GM21360 (cell line): ENCODE results near the gene EEF2KMT.
"Not testable (repeated sequence)": the region's sequence is repeated elsewhere in the genome, so short reads cannot be mapped to it uniquely, and the experiment has no call there.

Experiments used
- ATAC-seq: cut with Tn5 transposase; IDR thresholded peaks from one replicate; pipeline ENCODE4 v1.9.1; 2021; ENCODE audit warnings: mild to moderate bottlenecking, moderate library complexity; ENCODE audit not compliant: unreplicated experiment

Gene EEF2KMT

DNA sequence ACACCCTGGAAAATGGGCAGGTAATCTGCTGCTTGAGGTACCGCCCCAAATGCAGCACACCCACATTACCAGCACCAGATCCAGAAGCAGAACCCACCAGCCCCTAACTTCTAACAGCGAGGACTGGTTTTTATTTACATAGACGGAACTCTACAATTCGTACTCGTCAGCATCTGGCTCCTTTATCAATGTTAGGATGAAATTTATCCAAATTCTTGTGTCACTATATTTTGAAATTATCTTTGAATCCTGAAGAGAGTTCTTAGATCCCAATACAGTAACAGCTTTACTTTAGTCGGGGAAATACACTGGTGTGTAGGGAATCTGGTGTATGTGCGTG lies 26.3 kb downstream of the EEF2KMT start:
- ATAC-seq, result no peak

DNA sequence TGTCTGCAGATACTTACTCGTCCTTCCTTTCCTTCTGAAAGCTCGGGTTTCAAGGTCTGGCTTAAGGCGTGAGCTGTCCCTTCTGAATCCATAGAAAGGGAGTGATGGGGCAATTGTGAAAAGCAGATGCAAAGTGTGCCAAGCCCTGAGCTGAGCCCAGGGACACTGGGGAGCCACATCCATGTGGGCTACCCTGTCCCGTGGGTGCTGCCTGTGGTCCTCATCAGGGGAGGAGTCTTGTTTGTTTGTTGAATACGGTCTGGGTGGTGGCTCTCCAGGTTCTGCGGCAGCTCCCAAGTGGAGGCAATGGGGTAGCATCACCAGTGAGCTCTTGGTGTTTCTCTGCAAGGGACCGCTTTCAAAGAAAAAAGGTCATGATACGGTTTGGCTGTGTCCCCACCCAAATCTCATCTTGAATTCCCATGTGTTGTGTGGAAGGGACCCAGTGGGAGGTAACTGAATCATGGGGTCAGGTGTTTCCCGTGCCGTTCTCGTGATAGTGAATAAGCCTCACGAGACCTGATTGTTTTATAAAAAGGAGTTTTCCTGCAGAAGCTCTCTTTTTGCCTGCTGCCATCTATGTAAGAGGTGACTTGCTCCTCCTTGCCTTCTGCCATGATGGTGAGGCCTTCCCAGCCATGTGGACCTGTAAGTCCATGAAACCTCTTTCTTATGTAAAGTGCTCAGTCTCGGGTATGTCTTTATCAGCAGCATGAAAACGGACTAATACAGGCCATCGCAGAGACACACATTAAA lies 27.0 kb downstream of the EEF2KMT start:
- no peak for ATAC-seq

DNA sequence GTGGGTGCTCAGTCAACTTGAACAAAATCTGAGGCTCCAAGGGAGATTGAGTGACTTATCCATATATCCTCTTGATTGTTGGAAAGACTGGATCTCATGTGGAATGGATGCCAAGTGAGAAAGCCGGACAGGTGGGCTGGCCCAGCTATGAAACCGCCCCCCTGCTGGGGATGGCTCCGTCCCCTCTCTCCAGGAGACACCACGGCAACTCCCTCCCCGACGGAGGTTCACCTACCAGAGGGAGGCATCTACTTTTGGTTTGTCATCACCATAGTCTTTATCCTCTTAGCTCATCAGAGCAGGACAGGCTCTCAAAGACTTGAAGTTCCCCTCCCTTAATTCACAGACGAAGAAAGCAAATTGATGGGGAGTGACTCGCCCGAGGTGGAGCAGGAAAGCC lies 27.7 kb downstream of the EEF2KMT start:
- no peak for ATAC-seq

DNA sequence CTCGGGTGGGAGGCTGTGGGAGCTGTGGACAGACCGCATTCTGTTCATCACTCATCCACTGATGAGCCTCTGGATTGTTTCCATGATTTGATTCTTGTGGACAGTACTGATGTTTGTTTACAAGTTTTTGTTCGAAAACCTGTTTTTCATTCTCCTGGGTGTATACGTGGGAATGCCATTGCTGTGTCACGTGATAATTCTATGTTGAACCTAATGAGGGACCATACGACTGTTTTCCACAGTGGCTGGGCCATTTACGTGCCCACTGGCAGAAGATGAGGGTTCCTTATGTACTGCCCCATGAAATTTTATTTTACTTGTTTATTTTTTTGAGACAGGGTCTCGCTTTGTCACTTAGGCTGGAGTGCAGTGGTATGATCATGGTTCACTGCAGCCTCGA lies 28.5 kb downstream of the EEF2KMT start:
- ATAC-seq, result no peak

DNA sequence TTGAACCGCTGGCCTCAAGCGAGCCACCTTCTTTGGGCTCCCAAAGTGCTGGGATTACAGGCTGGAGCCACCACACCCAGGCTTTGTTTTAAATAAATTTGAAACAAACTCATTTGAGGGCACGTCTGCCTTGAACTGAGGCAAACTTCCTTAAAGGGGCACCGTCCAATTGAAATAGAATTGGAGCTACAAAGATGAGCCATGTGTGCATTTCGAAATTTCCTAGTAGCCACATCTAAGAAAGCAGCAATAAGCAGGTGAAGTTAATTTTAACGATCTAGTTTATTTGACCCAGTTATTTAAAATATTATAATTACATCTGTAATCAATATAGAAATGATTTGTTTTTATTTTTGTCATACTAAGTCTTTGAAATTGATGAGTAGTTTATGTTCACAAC lies 31.1 kb downstream of the EEF2KMT start:
- no peak for ATAC-seq

DNA sequence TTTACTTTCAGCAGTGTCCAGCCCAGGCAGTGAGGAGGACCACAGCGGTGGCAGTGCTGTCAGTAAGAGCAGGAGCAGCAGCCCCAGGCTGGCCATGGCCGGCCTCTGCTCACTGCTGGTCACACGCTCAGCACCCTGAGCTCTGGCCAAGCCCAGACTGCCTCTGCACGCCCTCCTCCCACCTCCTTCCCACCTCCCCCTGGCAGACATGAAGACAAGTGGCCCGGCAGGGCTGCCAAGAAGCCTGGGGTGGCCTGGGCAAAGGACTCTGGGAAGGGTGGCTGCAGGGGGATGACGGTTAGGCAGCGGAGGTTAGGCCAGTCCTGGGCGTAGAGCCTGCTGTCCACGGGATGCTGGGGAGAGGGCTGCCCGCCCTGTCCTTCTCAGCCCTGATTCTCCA lies 31.8 kb downstream of the EEF2KMT start, which contains the start of gene C16orf89:
C16orf89 (minus strand) TSS at position 144 of the 400 bp plus-strand sequence; CDS start at position 96, 48 bp downstream.
- ATAC-seq, result no peak

DNA sequence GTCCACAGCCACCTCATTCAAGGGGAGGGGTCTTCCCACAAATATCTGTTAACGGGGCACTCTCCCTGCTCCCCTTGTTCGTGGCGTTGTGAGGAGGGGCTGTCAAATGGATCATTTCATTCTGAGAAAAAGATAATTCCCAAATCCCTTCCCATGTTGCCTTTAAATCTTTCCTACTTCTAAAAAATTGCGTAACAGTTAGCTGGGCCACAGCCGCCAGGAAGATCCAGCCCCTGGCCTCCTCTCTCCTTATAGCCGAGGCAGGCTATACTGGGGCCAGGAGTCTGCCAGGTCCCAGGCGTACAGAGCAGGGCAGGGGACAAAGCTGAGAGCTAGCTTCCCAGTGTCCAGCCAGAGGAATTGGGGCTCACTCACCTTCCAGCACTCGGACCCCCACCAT lies 32.3 kb downstream of the EEF2KMT start:
- no peak for ATAC-seq

DNA sequence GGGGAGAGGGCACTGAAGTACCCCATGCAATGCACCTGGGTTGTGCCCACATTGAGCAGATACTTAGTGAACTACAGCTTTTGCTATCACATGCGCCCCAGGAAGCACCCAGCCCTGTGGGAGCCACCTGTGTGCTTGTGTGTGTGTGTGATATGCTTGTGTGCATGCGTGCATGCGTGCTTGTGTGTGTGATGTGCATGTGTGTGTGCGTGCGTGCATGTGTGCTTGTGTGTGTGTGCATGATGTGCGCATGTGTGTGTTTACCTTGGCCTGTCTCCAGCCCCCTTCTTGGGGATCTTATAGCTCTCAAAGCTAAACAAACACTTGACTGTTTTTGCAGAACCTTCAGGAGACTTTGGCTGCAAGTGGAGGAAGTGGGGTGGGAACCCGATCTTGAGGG lies 32.7 kb downstream of the EEF2KMT start:
- no peak for ATAC-seq

DNA sequence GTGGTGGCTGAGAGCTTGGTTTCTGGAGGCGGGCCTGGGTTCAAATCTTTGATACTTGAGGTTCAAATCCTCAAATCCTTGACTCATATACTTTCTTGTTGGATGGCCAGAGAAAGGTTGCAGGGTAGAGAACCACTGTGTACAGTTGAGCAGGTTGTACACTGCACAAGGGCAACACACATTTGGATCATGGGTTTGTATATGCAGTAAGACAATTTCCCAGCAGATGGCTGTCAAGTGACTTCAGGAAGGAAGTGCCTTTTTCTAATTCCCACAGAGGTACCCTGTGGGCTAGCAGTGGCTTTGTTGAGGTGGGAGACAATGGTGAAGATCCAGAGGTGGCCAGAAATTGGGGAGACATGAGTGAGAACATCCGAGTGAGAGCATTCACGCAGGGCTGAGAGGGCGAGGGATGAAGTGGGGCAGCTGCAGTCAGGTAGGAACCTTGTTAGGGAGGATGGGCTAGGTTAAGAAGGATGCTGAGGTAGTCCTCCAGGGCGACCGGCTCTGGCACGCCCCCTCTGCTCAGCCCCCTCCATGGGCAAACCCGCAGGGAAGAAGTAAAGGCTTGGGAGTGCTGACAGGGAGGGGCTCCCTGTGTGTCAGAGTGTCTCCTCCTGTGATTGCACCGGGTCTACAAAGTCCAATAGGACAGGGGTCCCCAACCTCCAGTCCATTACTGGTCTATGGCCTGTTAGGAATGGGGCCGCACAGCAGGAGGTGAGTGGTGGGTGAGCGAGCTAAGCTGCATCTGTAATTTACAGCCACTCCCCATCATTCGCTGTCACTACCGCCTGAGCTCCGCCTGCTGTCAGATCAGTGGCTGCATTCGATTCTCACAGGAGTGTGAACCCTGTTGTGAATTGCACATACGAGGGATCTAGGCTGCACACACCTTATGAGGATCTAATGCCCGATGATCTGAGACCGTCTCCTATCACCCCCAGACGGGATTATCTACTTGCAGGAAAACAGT lies 34.5 kb downstream of the EEF2KMT start:
- no peak for ATAC-seq

DNA sequence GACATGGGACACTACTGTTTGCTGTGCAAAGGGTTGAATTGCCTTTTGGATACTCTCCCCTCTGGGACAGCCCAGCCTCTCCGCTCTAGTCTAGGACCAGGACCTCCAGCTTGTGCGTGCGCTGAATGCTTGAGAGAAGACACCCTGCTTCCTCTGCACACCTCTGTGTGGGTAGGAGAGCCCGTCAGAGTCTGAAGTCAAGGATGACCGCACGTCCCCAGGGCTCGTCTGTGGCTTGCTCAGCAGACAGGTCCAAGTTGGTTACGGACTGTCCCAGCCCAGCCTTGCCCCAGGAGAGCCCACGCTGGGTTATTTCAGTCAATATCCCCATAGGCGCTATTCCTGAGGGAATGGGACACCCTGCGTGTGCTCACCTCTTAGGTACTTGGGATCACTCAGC lies 35.5 kb downstream of the EEF2KMT start:
- ATAC-seq, result peak; percentile 81

DNA sequence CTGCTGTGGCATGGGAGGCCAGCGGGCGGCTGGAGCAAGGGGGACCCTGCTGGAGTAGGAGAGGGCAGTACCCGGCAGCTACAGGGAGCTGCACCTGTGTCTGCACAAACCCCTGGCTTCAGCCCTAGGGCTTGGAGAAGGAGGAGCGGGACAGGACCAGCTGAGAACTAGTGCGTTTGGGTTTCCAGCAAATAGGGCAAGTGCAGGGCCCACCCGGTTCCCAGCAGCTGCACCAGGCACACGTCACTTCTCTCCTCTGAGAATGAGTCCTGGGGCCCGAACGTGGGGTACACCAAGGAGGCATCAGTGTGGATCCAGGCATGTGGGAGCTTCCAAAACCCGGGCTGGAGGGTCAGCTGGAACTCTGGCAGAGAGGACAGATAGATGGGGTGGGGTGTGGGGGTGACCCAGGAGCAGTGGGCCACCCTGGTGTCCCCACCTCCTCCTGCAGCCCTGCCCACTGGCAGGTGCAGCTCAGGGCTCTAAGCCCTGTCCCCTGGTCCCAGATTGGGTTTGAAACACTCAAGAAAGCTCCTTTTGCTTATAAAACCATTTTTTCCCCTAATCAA lies 37.4 kb downstream of the EEF2KMT start:
- ATAC-seq, result no peak

DNA sequence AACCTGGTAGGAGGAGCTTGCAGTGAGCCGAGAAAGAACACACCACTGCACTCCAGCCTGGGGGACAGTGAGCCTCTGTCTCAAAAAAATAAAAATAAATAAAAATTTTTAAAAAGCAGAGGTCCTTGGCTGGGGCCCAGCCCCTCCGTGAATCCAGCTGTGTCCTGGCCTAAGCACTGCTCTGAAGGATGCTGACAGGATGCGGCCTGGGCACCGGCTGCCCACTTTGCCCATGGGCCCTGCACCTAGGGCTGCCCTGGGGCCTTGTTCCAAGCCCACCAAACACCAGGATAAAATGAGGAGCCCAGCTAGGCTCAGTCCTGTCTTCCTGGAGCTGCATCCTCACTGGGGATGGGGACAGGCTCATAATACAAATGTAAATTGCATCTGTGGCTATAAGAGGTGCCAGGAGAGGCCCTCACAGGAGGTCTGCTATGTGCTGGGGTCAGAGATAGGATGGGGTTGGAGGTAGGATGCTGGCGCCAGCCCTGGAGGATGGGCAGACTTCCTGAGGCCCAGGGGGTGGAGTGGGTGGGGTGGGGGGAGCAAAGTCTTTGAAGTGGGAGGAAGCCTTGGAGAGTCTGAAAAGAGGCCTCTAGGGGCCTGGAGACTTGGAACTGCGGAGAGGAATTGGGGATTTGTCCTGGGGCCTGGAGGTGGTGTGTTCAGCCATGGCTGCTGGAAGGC lies 38.1 kb downstream of the EEF2KMT start:
- ATAC-seq, result no peak

DNA sequence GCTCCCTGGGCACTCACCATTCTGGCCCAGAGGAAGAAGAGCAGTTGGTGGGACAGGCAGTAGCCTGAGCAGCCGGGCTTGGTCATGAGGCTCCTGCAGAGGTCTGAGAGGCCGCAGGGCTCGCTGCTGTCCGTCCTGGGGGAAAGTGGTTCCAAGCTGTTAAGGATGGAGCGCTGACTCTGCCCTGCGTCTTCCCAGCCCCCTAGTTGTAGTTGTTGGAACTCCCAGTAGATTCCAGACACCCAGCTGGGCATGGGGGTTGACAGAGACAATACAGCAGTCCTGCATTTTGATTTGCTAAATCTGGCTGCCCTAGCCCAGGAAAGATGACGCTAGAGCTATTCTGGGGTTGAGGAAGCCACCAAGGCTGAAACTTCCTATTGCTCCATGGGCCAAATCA lies 39.1 kb downstream of the EEF2KMT start:
- ATAC-seq, result no peak

DNA sequence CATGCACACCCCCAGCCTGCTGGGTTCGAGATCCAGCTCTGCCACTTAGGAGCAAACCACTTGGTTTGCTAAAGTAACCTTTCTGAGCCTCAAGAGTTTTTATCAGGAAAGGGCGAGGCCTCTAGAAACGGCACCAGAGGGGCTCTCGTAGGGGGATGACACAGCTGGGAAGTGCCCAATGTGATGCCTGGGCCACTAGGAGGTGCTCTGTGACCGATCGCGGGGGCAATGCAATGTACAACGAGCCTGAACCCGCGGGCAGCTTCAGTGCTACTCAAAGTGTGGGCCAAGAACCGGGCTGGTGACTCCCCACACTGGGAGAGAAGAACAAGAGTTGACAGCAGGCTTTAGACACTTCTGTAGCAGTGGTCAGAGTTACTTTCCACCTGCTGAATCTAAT lies 41.2 kb downstream of the EEF2KMT start:
- ATAC-seq, result no peak

DNA sequence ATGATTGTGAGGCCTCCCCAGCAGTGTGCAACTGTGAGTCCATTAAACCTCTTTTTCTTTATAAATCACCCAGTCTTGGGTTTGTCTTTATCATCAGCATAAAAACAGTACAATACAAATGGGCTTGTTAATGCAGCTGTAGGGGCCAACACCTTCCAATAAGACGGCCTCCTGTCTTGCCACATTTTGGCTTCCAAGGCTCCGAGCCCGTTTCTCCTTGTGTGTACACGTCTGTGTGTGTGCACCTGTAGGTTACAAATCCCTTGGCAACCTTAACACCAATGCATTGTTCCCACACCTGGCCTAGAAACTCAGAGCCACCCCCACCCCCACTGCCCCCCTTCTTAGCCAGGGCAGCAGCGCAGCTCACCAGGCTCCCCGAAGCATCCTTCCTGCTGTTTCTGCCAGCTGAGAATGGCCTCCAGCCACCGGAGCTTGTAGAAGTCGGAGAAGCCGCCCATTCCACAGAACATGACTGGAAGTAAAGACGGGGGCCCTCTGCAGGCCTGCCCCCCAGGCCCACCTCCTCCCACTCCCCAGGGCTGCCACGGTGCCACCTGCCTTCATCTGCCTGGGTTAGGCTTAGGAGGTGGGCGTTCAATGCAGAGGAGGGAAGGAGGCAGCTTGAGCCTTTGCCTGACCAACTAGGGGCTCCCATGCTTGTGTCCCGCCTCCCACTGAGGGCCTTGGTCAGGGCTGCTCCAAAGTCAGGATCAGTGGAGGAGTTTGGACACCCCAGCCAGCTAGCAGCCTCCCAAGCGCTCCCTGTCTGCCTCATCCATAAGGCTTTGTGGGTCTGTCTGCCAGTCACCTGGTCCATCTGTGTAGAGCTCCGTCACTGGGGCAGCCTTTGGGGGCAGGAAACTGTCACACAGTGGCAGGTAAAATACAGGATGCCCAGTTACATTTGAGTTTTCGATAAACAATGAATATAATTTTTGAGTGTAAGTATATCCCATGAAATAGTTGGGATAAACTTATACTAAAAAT lies 42.4 kb downstream of the EEF2KMT start:
- ATAC-seq, result no peak

DNA sequence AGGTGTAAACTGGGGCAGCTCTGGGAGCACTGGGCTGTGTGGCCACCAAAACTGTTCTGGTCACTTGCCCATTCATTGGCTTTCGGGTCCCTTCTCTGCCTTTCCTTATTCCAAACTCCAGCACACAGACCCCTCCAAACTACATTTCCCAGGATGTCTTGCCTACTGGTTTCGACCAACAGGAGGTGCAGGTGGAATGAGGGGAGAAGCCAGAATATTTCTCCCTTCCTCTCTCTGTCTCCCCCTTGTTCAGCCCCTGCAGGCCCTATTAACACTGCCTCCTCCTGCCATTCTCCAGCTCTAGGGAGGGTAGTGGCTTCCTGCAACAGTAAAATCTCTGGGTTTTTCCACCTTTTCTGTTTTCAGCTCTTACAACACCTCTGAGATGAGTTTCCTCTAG lies 50.7 kb downstream of the EEF2KMT start:
- no peak for ATAC-seq

DNA sequence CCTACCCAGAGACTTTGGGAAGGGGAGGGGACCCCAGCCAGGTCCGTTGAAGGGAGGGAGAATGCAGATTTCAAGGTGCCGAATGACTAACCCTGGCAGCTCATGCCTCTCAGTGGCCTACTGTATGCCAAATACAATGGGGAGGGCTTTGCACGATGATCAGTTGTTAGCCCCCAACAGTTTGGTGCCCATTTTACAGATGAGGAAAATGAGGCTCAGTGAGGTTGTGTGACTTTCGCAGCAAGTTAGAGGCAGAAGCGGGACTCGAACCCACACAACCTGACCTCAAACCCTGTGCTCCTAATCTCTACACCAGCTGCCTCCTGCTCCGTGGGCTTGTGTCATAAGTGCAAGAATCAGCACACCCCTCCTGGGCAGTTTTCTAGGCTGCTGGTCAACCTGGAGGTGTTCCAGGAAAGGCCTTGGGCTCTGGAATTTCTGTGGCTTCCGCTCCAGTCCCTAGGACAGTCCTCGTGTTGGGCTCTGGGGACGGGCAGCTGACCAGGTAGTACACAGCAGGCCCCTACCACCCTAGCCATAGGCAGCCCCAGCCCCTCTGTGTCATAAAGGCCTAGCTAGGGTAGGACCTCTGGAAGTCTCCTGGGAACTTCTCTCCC lies 52.0 kb downstream of the EEF2KMT start:
- ATAC-seq, result no peak

DNA sequence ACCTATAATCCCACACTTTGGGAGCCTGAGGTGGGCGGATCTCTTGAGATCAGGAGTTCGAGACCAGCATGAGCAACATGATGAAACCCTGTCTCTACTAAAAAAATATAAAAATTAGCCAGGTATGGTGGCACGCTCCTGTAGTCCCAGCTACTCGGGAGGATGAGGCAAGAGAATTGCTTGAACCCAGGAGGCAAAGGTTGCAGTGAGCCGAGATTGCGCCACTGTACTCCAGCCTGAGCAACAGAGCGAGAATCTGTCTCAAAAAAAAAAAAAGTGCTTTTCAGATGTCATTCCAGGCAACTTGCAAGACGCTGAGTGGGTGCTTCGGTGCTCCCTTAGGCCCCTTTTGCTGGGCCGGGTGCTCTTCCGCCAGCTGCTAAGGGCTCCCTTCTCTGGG lies 53.0 kb downstream of the EEF2KMT start:
- not testable (repeated sequence) for ATAC-seq

DNA sequence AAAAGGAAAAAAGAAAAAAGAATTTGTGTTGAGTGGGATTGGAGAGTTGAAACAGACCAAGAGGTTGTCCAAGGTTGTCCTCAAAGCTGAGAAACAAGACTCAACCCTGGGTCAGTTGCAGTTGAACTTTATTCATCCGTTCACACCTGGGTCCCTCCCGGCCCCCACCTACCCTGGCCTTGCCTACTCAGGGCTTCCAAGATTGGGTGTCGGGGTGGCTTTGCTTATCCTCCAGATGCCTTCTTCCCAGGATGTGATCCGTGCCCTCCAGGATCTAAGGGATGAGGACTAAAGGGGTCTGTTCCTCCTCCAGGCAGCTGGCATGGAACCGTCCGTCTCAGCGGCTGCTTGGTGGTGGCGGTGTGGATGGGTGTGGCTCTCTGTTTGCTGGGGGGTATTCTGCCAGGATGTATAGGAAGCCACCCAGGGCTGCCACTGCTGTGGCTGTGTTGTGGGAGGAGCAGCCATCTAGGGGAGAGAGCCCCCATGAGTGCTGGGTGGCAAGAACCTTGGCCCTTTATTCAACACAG lies 53.5 kb downstream of the EEF2KMT start:
- ATAC-seq, result no peak
